ENCODE measurements around the gene SLIT3.

- TF ChIP-seq, protein P1, sequence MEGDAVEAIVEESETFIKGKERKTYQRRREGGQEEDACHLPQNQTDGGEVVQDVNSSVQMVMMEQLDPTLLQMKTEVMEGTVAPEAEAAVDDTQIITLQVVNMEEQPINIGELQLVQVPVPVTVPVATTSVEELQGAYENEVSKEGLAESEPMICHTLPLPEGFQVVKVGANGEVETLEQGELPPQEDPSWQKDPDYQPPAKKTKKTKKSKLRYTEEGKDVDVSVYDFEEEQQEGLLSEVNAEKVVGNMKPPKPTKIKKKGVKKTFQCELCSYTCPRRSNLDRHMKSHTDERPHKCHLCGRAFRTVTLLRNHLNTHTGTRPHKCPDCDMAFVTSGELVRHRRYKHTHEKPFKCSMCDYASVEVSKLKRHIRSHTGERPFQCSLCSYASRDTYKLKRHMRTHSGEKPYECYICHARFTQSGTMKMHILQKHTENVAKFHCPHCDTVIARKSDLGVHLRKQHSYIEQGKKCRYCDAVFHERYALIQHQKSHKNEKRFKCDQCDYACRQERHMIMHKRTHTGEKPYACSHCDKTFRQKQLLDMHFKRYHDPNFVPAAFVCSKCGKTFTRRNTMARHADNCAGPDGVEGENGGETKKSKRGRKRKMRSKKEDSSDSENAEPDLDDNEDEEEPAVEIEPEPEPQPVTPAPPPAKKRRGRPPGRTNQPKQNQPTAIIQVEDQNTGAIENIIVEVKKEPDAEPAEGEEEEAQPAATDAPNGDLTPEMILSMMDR (IDR thresholded peaks at IDR 0.05): no peak
- TF ChIP-seq EZH2 (IDR thresholded peaks at IDR 0.05): no peak
These were observed 624.4 kb downstream of the SLIT3 start for GRCh38 chr5:168676501-168676900.
